Heart left ventricle (tissue), 16 donors: Measurements from ENCODE around the gene CYP2A6. TPM values are rescaled to one million over a fixed set of nuclear protein-coding genes. Genes with fewer than 3 reads are reported as not detected.
"Not testable (repeated sequence)": the region's sequence is repeated elsewhere in the genome, so short reads cannot be mapped to it uniquely, and the experiment has no call there.

Experiments used
- ATAC-seq, 4 donors: fragments of 200-7000 bp; cut with Tn5 transposase; one replicate each; pipeline ENCODE4 v1.9.1; 2020 to 2022; ENCODE audit warnings: moderate library complexity in 4 of 4, mild to moderate bottlenecking in 3 of 4, moderate number of reproducible peaks in 1 of 4
- DNase-seq, 5 donors: peaks; one replicate each; pipeline ENCODE4 v3.0.0-alpha.2; 2020
- H3K27ac ChIP-seq, 12 donors: fragments of 200-600 bp; sonication (generic) in 4 of 12; one replicate each; pipeline versions ENCODE4 v1.5.0 to v1.8.0; 2016 to 2022; ENCODE audit warnings: mild to moderate bottlenecking in 2 of 12
- H3K27me3 ChIP-seq, 9 donors: fragments of 200-600 bp; sonication (generic) in 2 of 9; one replicate each; pipeline versions ENCODE4 v1.5.1 to v1.8.0; 2016 to 2022; ENCODE audit warnings: mild to moderate bottlenecking in 3 of 9
- H3K36me3 ChIP-seq, 9 donors: fragments of 200-600 bp; sonication (generic) in 2 of 9; one replicate each; pipeline versions ENCODE4 v1.5.0 to v1.8.0; 2018 to 2022; ENCODE audit warnings: mild to moderate bottlenecking in 2 of 9
- H3K4me1 ChIP-seq, 12 donors: fragments of 200-600 bp; sonication (generic) in 4 of 12; one replicate each; pipeline versions ENCODE4 v1.5.0 to v1.8.0; 2016 to 2022; ENCODE audit warnings: mild to moderate bottlenecking in 3 of 12
- H3K4me3 ChIP-seq, 12 donors: fragments of 200-600 bp; sonication (generic) in 4 of 12; one replicate each; pipeline versions ENCODE4 v1.5.0 to v1.8.0; 2017 to 2022; ENCODE audit warnings: mild to moderate bottlenecking in 9 of 12, moderate library complexity in 4 of 12
- H3K9me3 ChIP-seq, 12 donors: fragments of 200-600 bp; sonication (generic) in 4 of 12; one replicate each; pipeline versions ENCODE4 v1.5.0 to v1.8.0; 2016 to 2022; ENCODE audit warnings: mild to moderate bottlenecking in 1 of 12
- CTCF ChIP-seq, 12 donors: fragments of 200-600 bp; sonication (generic) in 4 of 12; IDR thresholded peaks; one replicate each; pipeline versions ENCODE4 v1.5.0 to v1.8.0; 2018 to 2022; ENCODE audit warnings: antibody characterized with exemption in 12 of 12, mild to moderate bottlenecking in 5 of 12
- POLR2A ChIP-seq, 2 donors: fragments of 450-650 bp; IDR thresholded peaks; one replicate each; pipeline ENCODE4 v1.6.1; 2017; ENCODE audit warnings: antibody characterized with exemption in 2 of 2, mild to moderate bottlenecking in 2 of 2, moderate library complexity in 2 of 2
- WGBS, 4 donors: extraction: QIAGEN DNeasy Blood & Tissue Kit in 2 of 4; methylation state at CpG; one replicate each; pipeline versions ENCODE4 v1.1.5 to v1.1.7; 2013 to 2018; 5-methylcytosine and 5-hydroxymethylcytosine counted together
- intact Hi-C, 10 donors: fragments of 100-400 bp; cut with DNase I; formaldehyde crosslinking; loops; one replicate each; pipeline versions ENCODE4 v1.11.1 to v1.14.2; 2022
- polyA plus RNA-seq, 2 donors: library from polyadenylated mRNA; stranded (reverse); fragments of 200-250 nt; gene quantifications; one replicate each; pipeline ENCODE4 v1.2.3, GENCODE V29; 2013
- total RNA-seq, 9 donors: library from RNA; depleted of rRNA in 2 of 9; stranded (reverse); fragments of >200 nt in 2 of 9; fragmentation: NEBNext Ultra II Directional in 3 of 9; extraction: Animal tissue kit (Norgen Biotek cat#: 25700) in 3 of 9; gene quantifications; one replicate each; pipeline versions ENCODE4 v1.1.0 to v1.2.4, GENCODE V29; 2016 to 2023
- donor health status: ischemic (EF 13 %, LVEDD 7.1; RV severe dilation, severe dysfunction).
- donor health status: healthy with polysubstance abuse.
- donor health status: DM: no; HTN: yes; CAD: no.
- donor health status: DM: no; HTN: no; CAD: no.
- donor health status: ischemic (EF 25% LVEDD 6.9; RV normal size, moderate dysfunction).
- donor health status: ischemic (EF 25% LVEDD 5.7; RV mildly dilated, moderate dysfunction).
- donor health status: healthy.
- donor health status: DM: yes; HTN: yes; CAD: no.
- donor health status: ischemic (EF 35%, LVEDD 5.7; RV mildly dilated, moderate dysfunction).
- donor health status: nonischemic (EF 11% LVEDD 7.7; RV severe dilation, severe dysfunction).
- donor health status: DM: yes; HTN: yes; CAD: no.
- donor health status: PGD.
- donor health status: ischemic (EF 29% LVEDD 5.4; RV normal size, mild dysfunction).
- donor health status: nonischemic (EF 23%, LVEDD 6.1; RV moderate dilation, normal function).

Gene CYP2A6
- total and polyA plus RNA-seq, 11 donors = 0.16 TPM; not detected in 10

GRCh38 chr19:40810649-40811408 lies 39.4 kb downstream of the CYP2A6 start:
- Histone ChIP-seq H3K36me3 (peaks cover 0 to 37% (median 28%) of the 10 kb centered on the region in 9 donors), H3K27ac (peak overlapping the region; percentile 20 to 87 (median 80)), H3K4me1 (peaks cover 13 to 70% (median 50%) of the 10 kb centered on the region in 12 donors), H3K4me3 (peak overlapping the region in 11 of 12 donors; percentile 35 to 65 (median 54))
- intact Hi-C loops = loop anchor here in 1 of 10 donors (2.0 kb wide), 1 partner anchor 60 kb away; the partner anchor contains the start of genes ACTMAP and SNRPA
- ATAC-seq (peak; percentile 81 to 92 (median 90)), DNase-seq (peak; percentile 79 to 90 (median 86))
- WGBS, 4 donors = 1 to 5% (median 3%) methylated on average over 32 to 65 of the region's 65 CpGs
- peak in 3 of 12 donors; percentile 11 to 34 (median 18) for TF ChIP-seq CTCF (IDR thresholded peaks at IDR 0.05)
- not testable (repeated sequence) for H3K9me3 ChIP-seq, H3K27me3 ChIP-seq

- intact Hi-C loops = loop anchor here in 1 of 10 donors (2.0 kb wide), 1 partner anchor 59 kb away; the partner anchor contains the start of genes ACTMAP and SNRPA
- TF ChIP-seq CTCF (IDR thresholded peaks at IDR 0.05) = no peak
- TF ChIP-seq POLR2A (IDR thresholded peaks at IDR 0.05) = no peak
- Histone ChIP-seq H3K36me3 (peaks cover 0 to 44% (median 28%) of the 10 kb centered on the region in 9 donors), H3K4me1 (peaks cover 17 to 77% (median 57%) of the 10 kb centered on the region in 12 donors), H3K27me3 (no peaks in the 10 kb centered on the region), H3K9me3 (no peaks in the 10 kb centered on the region), H3K27ac (peak overlapping the region in 11 of 12 donors; percentile 73 to 87 (median 80)), H3K4me3 (peak overlapping the region in 11 of 12 donors; percentile 35 to 65 (median 54))
- DNase-seq = no peak
- peak in 1 of 4 donors; percentile 8 for ATAC-seq
- 37 to 57% (median 46%) methylated on average over 4 to 14 of the region's 14 CpGs for WGBS, 4 donors
These were observed 40.1 kb downstream of the CYP2A6 start for GRCh38 chr19:40810160-40810559.

GRCh38 chr19:40809358-40810086 lies 40.7 kb downstream of the CYP2A6 start:
- 81 to 90% (median 85%) methylated on average over 34 to 39 of the region's 39 CpGs for WGBS, 4 donors
- Histone ChIP-seq H3K36me3 (peaks cover 0 to 48% (median 28%) of the 10 kb centered on the region in 9 donors), H3K9me3 (no peaks in the 10 kb centered on the region), H3K4me3 (peak overlapping the region in 6 of 12 donors; percentile 52 to 65 (median 58)), H3K4me1 (peaks cover 19 to 83% (median 63%) of the 10 kb centered on the region in 12 donors), H3K27ac (peak overlapping the region in 8 of 12 donors; percentile 73 to 87 (median 80)), H3K27me3 (no peaks in the 10 kb centered on the region)
- ATAC-seq (no peak), DNase-seq (peak in 1 of 5 donors; percentile 10)
- intact Hi-C loops = loop anchor here in 6 of 10 donors (2.0 to 10.0 kb wide), 6 partner anchors 59 to 387 kb away; partner anchors contain the start of genes COQ8B (in 2 of the 6), ITPKC (in 2 of the 6), ACTMAP (in 1 of the 6) and SERTAD1 (in 1 of the 6)
- TF ChIP-seq CTCF (IDR thresholded peaks at IDR 0.05) = no peak
- no peak for TF ChIP-seq POLR2A (IDR thresholded peaks at IDR 0.05)
